WI38 (cell line): ENCODE results near the gene NPL.

ENCODE experiments used
- H3K4me3 ChIP-seq: 2 replicates; pipeline ENCODE4 v1.5.1; 2011; ENCODE audit warnings: low read depth, mild to moderate bottlenecking, control low read depth, low read length
- TF ChIP-seq, protein P1 (sequence below): IDR thresholded peaks from 2 replicates; pipeline ENCODE4 v1.5.1; 2012; ENCODE audit warnings: low read depth, mild to moderate bottlenecking, control low read depth, low read length

NPL gene, protein sequence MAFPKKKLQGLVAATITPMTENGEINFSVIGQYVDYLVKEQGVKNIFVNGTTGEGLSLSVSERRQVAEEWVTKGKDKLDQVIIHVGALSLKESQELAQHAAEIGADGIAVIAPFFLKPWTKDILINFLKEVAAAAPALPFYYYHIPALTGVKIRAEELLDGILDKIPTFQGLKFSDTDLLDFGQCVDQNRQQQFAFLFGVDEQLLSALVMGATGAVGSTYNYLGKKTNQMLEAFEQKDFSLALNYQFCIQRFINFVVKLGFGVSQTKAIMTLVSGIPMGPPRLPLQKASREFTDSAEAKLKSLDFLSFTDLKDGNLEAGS

DNA sequence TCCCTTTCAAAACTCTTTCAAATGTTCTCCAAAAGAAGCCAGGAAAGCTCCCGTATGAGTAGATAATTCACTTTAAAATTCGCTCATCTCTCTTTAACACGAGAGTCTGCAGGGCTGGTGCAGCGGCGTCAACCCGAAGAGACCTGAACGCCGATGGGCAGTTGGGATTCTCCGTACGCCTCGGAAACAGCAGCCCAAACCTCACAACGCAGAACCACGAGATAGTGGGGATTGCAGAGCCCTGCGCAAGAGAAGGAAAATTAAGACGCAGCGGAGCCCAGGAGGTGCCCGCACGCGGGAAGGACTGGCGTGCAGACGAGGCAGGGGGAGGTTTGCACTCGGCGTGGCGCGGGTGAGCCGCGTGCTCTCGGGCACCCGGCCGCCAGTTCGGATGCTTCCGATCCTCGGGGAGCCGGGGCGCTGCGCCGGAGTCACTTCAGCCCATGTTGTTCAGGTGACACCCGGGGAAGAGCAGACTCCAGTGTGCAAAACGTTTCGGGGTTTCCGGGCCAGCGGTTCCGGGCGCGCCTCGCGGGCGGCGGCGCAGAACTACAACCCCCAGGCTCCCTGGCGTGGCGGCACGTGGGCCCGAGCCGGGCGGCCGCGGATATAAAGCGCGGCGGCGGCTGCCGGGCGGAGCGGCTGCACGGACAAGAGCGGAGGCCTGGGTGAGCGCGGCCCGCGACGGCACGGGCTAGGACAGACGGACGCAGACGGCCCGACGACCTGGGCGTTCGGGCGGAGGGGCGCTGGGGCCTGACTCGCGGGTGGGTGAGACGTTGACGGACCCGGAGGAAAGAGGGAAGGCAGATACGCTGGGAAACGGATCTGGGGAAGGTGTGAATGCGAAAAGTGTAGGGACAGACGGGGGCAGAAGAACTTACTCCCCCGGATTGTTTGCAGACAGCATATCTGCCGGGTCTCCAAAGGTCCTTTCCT, at the start of gene NPL:
TSS of gene NPL (plus strand) at position 636 of the 939 bp plus-strand sequence. CDS start 4,599 bp downstream, outside the sequence.
- peak within 1 kb of the TSS; percentile 60 for H3K4me3 ChIP-seq
- TF ChIP-seq, protein P1, sequence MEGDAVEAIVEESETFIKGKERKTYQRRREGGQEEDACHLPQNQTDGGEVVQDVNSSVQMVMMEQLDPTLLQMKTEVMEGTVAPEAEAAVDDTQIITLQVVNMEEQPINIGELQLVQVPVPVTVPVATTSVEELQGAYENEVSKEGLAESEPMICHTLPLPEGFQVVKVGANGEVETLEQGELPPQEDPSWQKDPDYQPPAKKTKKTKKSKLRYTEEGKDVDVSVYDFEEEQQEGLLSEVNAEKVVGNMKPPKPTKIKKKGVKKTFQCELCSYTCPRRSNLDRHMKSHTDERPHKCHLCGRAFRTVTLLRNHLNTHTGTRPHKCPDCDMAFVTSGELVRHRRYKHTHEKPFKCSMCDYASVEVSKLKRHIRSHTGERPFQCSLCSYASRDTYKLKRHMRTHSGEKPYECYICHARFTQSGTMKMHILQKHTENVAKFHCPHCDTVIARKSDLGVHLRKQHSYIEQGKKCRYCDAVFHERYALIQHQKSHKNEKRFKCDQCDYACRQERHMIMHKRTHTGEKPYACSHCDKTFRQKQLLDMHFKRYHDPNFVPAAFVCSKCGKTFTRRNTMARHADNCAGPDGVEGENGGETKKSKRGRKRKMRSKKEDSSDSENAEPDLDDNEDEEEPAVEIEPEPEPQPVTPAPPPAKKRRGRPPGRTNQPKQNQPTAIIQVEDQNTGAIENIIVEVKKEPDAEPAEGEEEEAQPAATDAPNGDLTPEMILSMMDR: no peak

DNA sequence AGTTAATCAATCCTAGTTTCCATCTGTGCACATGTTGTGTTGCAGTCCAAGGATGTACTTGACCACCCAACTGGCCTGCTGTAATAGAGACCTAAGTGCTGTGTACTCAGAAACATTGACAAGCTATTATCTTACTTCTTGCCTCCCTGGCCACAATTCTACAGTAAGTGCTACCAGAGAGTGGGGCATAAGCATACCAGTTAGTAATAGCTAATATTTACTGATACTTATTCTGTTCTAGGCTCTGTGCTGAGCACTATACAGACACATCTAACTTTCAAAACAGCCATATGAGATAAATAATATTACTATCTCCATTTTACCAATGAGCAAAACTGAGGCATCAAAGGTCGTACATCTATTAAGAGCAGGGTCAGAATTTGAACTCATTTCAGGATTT, 49.5 kb upstream of the NPL start:
- TF ChIP-seq, protein P1: no peak
- H3K4me3 ChIP-seq: no peak overlapping the region

DNA sequence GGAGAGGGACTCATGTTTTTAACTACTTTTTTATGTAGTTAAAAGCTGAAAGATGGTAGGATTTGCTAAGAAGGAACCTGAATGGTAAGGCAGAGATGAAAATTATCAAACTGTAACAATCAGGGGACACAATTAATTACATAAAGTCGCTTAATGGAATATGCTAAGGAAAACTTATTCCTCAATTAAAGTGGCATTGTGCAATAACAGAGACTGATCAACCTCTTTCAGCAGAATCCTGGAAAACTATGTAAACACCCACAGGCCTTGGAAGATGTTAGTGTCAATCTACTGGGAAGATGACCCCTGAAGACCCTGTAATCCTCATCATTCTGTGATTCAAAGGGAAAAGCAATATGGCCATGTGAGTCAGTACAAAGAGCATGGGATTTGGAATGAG, 46.8 kb upstream of the NPL start:
- TF ChIP-seq, protein P1: no peak
- H3K4me3 ChIP-seq: no peak overlapping the region

DNA sequence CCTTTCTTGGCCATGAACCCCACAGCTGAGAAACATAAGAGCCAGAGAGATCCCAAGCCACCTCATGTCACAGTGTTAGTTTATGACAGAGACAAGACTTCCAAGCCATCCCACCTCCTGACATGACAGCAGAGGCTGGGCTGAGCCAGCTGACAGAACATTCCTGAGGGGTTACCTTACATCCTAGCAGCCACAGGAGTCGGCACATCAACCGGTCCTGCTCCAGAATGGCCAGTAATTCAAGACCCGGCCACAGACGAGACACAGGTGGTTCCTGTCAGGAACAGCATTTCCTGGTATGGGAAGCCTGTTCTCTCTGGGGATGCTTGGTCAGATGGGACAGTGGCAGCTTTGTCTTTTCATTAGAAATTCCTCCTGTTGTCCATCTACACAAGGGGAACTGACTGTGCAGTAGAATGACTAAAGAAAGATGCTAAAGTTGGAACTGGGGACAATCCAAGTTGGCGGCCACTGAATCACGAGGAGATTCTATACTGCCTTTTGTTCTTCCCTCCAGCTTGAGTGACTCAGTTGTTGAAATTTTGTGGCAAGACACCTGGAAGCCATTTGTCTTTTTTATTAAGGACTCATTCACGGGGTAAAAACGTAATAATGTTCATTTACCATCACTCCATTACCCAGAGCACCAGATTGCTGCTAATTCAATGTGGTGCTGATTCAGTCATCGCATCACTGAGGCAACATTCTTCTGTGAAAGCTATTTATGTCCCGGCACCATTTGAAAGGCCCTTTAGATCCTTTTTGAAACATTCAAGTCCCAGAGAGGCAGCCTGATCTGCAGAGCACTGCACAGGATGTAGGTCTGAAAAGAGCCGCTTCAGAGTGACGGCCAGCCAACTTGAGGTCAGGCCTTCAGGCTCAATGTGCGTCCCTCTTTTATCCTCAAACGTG, 37.2 kb upstream of the NPL start:
- TF ChIP-seq, protein P1: no peak
- H3K4me3 ChIP-seq: no peak overlapping the region

DNA sequence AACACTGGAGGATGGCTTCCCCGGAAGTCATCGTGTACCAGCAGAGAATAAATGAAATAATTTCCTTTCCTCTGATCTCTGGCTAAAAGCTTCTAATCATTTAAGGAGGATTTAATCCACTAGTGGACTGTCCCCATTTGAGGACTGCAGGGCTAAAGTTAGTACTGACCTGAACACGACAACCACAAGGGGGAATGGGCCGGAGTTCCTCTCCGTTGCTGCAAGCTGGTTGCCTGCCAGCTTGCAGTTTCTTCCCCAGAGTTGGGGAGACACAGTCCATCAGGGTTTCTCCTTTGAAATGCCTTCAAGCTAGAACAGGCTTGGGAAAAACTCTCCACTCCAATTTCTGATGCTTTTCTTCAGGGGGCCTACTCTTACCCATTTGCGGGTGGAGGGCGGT, 35.5 kb upstream of the NPL start:
- TF ChIP-seq, protein P1: no peak

DNA sequence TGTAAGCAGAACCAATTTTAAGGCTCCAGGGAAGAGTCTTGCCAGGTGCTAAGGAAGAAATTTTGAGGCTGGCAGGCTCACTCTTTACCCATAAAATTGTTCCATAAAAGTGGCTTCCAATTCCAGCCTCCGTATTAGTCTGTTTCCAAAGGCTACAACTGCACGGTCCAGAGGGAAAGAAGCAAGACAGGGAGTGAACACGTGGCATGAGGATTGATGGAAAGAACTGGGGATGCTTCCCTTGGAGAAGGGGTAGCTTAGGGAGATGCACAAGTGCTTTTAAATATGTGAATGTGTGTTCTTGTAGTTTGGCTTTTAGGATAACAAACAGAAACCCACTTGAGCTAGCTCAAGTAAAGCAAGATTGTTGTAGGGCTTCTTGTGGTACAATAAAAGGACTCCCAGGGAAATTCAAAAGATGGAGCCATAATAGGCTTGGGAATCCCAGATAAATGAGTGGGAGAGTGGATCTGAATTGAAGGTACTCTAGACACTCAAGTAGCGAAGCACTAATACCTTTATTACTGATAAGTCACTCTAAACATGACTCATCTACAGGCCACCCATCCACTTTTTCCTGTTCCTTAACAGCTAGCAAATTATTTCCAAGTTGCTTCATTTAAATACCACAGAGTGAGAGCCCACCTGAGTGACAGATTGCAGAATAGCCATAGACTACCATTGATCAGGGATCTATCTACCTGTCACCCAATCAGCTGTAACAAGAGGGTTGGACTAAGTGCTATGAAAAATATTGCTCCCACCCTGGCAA, 34.8 kb upstream of the NPL start:
- no peak overlapping the region for H3K4me3 ChIP-seq
- TF ChIP-seq, protein P1: no peak

More for the DNA sequence above, 35.5 kb upstream of the NPL start:
- no peak overlapping the region for H3K4me3 ChIP-seq
